A673 (cell line): ENCODE measurements around the gene CPT1A. TPM values are rescaled to one million over a fixed set of nuclear protein-coding genes. Genes with fewer than 3 reads are reported as not detected.

Source experiments
- BruUV-seq: library from RNA; stranded (reverse); fragments of 400-500 nt; replicated peaks from 2 replicates; lab custom pipeline; 2021; lab: Mats Ljungman, UMichigan
- CTCF ChIA-PET: fragments of 300-600 bp; sonication (Branson Sonifier 250); formaldehyde crosslinking; loops from one replicate; lab custom pipeline; 2022; ENCODE audit warnings: antibody characterized with exemption; lab: Charles Lee
- POLR2A ChIA-PET: fragments of 300-600 bp; sonication (Branson Sonifier 250); formaldehyde crosslinking; loops from one replicate; lab custom pipeline; 2022; ENCODE audit warnings: antibody characterized with exemption; ENCODE audit not compliant: low non-redundant PET; lab: Charles Lee
- DNase-seq: peaks from one replicate; pipeline ENCODE4 v3.0.0-alpha.2; 2015; ENCODE audit warnings: low spot score
- H3K27ac ChIP-seq: fragments of 200-600 bp; sonication (generic); 2 replicates; pipeline ENCODE4 v1.5.1; 2016; ENCODE audit warnings: mixed run types, low read depth, mild to moderate bottlenecking, mixed read lengths, antibody characterized with exemption, low read length; ENCODE audit not compliant: poor library complexity, severe bottlenecking
- H3K27me3 ChIP-seq: fragments of 200-600 bp; sonication (generic); replicated peaks from 2 replicates; pipeline ENCODE4 v1.6.1; 2017; ENCODE audit warnings: mixed run types, low read depth, mild to moderate bottlenecking, mixed read lengths, antibody characterized with exemption, low read length; ENCODE audit not compliant: insufficient read depth, poor library complexity
- H3K36me3 ChIP-seq: fragments of 200-600 bp; sonication (generic); 2 replicates; pipeline ENCODE4 v1.6.1; 2016; ENCODE audit warnings: mixed run types, mild to moderate bottlenecking, mixed read lengths, antibody characterized with exemption, low read length; ENCODE audit not compliant: insufficient read depth, poor library complexity, severe bottlenecking
- H3K4me1 ChIP-seq: fragments of 200-600 bp; sonication (generic); 2 replicates; pipeline ENCODE4 v1.6.1; 2017; ENCODE audit warnings: mixed run types, mild to moderate bottlenecking, mixed read lengths, antibody characterized with exemption, low read length; ENCODE audit not compliant: insufficient read depth, poor library complexity, severe bottlenecking
- H3K4me3 ChIP-seq: fragments of 200-600 bp; sonication (generic); 2 replicates; pipeline ENCODE4 v1.5.1; 2016; ENCODE audit warnings: low read depth, mixed run types, mild to moderate bottlenecking, mixed read lengths, low read length; ENCODE audit not compliant: poor library complexity, severe bottlenecking
- H3K9me3 ChIP-seq: fragments of 200-600 bp; sonication (generic); 2 replicates; pipeline ENCODE4 v1.6.1; 2016; ENCODE audit warnings: mixed run types, low read depth, mild to moderate bottlenecking, mixed read lengths, antibody characterized with exemption, low read length; ENCODE audit not compliant: poor library complexity, severe bottlenecking
- EZH2 ChIP-seq: fragments of 200-600 bp; sonication (generic); IDR thresholded peaks from 2 replicates; pipeline ENCODE4 v1.6.1; 2017; ENCODE audit warnings: borderline replicate concordance, low read depth, mild to moderate bottlenecking, mixed read lengths, antibody characterized with exemption, low read length; ENCODE audit not compliant: poor library complexity, severe bottlenecking
- intact Hi-C: fragments of 100-400 bp; cut with micrococcal nuclease; formaldehyde crosslinking; loops from one replicate; pipeline ENCODE4 v1.10.0; 2022; ENCODE audit not compliant: unreplicated experiment
- total RNA-seq: library from RNA; stranded (reverse); gene quantifications from 2 replicates; pipeline ENCODE4 v1.2.3, GENCODE V29; 2021
- TF ChIP-seq, protein P1 (sequence below): fragments of 300-800, 200-600 bp; sonication (generic); conservative IDR thresholded peaks from 2 replicates; pipeline ENCODE4 v1.5.1; 2017; ENCODE audit warnings: low read depth, mild to moderate bottlenecking, antibody characterized with exemption, low read length, moderate library complexity, mixed read lengths

The CPT1A gene
- total RNA-seq, 1 experiment from 2014 or later, result 15.5 TPM

- BruUV-seq, result no TSS peak
- no peaks in the 10 kb centered on the region for H3K36me3 ChIP-seq
- H3K27me3 ChIP-seq, result no peaks in the 10 kb centered on the region
- ChIA-PET POLR2A (no interaction called here), CTCF (no interaction called here)
- intact Hi-C loops, result no loop called here
- DNase-seq, result no peak
- no peaks in the 10 kb centered on the region for H3K4me1 ChIP-seq
- no peak overlapping the region for H3K4me3 ChIP-seq
- H3K9me3 ChIP-seq, result no peaks in the 10 kb centered on the region
- TF ChIP-seq EZH2, result no peak
- TF ChIP-seq, protein P1, sequence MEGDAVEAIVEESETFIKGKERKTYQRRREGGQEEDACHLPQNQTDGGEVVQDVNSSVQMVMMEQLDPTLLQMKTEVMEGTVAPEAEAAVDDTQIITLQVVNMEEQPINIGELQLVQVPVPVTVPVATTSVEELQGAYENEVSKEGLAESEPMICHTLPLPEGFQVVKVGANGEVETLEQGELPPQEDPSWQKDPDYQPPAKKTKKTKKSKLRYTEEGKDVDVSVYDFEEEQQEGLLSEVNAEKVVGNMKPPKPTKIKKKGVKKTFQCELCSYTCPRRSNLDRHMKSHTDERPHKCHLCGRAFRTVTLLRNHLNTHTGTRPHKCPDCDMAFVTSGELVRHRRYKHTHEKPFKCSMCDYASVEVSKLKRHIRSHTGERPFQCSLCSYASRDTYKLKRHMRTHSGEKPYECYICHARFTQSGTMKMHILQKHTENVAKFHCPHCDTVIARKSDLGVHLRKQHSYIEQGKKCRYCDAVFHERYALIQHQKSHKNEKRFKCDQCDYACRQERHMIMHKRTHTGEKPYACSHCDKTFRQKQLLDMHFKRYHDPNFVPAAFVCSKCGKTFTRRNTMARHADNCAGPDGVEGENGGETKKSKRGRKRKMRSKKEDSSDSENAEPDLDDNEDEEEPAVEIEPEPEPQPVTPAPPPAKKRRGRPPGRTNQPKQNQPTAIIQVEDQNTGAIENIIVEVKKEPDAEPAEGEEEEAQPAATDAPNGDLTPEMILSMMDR, result no peak
- H3K27ac ChIP-seq, result no peak overlapping the region
Measured at GRCh38 chr11:68813773-68814172, 27.9 kb downstream of the CPT1A start.

GRCh38 chr11:68812526-68812925, 29.2 kb downstream of the CPT1A start:
- Histone ChIP-seq H3K27me3 (no peaks in the 10 kb centered on the region), H3K4me1 (no peaks in the 10 kb centered on the region), H3K36me3 (no peaks in the 10 kb centered on the region), H3K9me3 (no peaks in the 10 kb centered on the region), H3K4me3 (no peak overlapping the region), H3K27ac (no peak overlapping the region)
- intact Hi-C loops, result no loop called here
- ChIA-PET POLR2A (no interaction called here), CTCF (no interaction called here)
- BruUV-seq, result no TSS peak
- TF ChIP-seq, protein P1, result no peak
- TF ChIP-seq EZH2, result no peak
- DNase-seq, result no peak

DNA sequence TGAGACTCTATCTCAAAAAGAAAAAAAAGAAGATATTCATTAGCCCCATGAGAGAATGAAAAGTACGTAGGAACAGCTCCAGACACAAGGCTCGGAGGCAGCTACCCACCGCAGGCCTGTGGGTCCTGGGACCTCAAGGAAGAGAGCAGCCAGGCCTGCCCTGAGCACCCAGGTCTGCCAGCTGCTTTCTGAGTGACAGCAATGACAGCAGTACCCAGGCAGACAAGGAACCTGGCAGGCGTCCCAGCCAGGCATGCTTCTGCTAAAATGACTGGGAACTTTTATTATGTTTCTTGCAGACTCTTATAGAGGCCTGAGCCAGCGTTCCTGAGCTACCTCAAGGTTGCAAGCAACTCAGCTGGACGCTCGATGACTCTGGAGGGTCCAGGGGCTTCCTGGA, 31.6 kb downstream of the CPT1A start:
- Histone ChIP-seq H3K9me3 (no peaks in the 10 kb centered on the region), H3K27me3 (no peaks in the 10 kb centered on the region), H3K4me1 (no peaks in the 10 kb centered on the region), H3K27ac (no peak overlapping the region), H3K36me3 (no peaks in the 10 kb centered on the region), H3K4me3 (no peak overlapping the region)
- BruUV-seq, result no TSS peak
- no peak for TF ChIP-seq EZH2
- TF ChIP-seq, protein P1, result no peak
- ChIA-PET POLR2A (no interaction called here), CTCF (interaction anchor here (0.5 kb wide), 1 partner anchor 15 kb away, joined by 3 read pairs; no protein-coding TSS in a partner anchor)
- peak; percentile 64 for DNase-seq
- intact Hi-C loops, result no loop called here
